Measurements from ENCODE around the gene ZNF488. TPM values are rescaled to one million over a fixed set of nuclear protein-coding genes. Genes with fewer than 3 reads are reported as not detected.

ZNF488 gene
- total RNA-seq, 2 donors from 2014 or later, result not detected

DNA sequence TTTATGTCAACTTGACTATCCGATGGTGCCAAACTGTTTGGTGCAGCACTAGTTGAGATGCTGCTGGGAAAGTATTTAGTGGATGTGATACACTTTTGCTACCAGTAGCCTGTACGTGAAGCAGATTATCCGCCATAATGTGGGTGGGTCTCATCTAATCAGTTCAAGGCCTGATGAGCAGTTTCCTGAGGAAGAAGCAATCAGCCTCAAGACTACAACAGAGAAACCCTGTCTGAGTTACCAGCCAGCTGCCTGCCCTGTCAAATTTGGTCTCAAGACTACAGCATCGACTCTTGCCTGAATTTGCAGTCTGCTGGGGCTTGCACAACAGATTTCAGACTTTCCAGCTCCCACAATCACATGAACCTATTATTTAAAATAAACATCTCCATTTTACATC lies 46.8 kb downstream of the ZNF488 start:
- no peak for ATAC-seq

DNA sequence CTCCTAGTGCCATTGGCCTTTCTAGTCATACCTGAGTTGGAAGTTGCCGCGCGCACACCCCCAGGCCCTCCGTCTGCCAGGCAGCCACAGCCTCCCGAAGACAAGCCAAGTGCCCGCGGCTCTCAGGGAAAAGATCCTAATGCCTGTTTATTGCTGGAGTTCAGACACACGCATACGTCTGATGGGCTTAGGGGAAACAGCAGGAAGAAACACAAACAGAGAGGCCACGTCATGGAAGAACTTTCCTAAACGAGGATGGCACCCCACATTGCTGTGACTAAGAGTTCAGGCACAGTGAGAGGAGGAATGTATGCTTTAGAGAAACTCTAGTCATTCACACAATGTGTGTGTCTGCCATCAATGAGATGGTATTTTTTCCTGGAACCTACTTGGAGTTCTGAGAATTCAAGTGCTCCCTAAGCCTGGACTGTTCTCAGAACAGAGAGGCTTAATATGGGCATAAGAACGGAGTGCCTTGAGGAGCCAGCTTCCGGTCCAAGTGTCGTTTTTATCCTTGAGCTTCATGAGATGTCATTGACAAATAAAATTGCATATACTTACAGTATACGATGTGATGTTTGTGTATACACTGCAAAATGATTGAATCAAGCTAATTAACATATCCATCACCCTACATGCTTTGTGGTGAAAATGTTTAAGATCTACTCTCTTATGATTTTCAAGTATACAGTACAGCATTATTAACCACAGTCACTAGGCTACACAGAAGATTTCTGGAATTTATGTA lies 47.5 kb downstream of the ZNF488 start:
- no peaks in the 10 kb centered on the region for H3K36me3 Mint-ChIP-seq
- no peak for ATAC-seq
- peaks cover 21 to 35% of the 10 kb centered on the region in 2 donors for H3K27me3 Mint-ChIP-seq
- H3K4me3 Mint-ChIP-seq, result no peak overlapping the region
- DNase-seq (ENCODE audit: low spot score), result no peak
- no peaks in the 10 kb centered on the region for H3K4me1 Mint-ChIP-seq (ENCODE audit: low read depth in 2 of 2)
- no peak overlapping the region for H3K27ac Mint-ChIP-seq
- H3K9me3 Mint-ChIP-seq, result no peaks in the 10 kb centered on the region

More for the DNA sequence above, 46.8 kb downstream of the ZNF488 start:
- Mint-ChIP-seq H3K4me3 (no peak overlapping the region), H3K4me1 (ENCODE audit: low read depth in 2 of 2) (no peaks in the 10 kb centered on the region), H3K27me3 (peaks cover 21 to 35% of the 10 kb centered on the region in 2 donors), H3K27ac (no peak overlapping the region), H3K9me3 (no peaks in the 10 kb centered on the region), H3K36me3 (no peaks in the 10 kb centered on the region)
- DNase-seq (ENCODE audit: low spot score), result no peak

- no peaks in the 10 kb centered on the region for H3K4me1 Mint-ChIP-seq (ENCODE audit: low read depth in 2 of 2)
- H3K4me3 Mint-ChIP-seq, result no peak overlapping the region
- H3K36me3 Mint-ChIP-seq, result no peaks in the 10 kb centered on the region
- DNase-seq (ENCODE audit: low spot score), result no peak
- peaks cover 19 to 29% of the 10 kb centered on the region in 2 donors for H3K27me3 Mint-ChIP-seq
- no peak overlapping the region for H3K27ac Mint-ChIP-seq
- ATAC-seq, result no peak
- H3K9me3 Mint-ChIP-seq, result no peaks in the 10 kb centered on the region
These were observed 48.2 kb downstream of the ZNF488 start for GRCh38 chr10:47335906-47336305.

GRCh38 chr10:47334466-47335295 lies 49.4 kb downstream of the ZNF488 start:
- ATAC-seq, result no peak
- Mint-ChIP-seq H3K27ac (no peak overlapping the region), H3K4me3 (no peak overlapping the region), H3K9me3 (no peaks in the 10 kb centered on the region), H3K4me1 (ENCODE audit: low read depth in 2 of 2) (no peaks in the 10 kb centered on the region), H3K36me3 (no peaks in the 10 kb centered on the region), H3K27me3 (peaks cover 12 to 19% of the 10 kb centered on the region in 2 donors)
- DNase-seq (ENCODE audit: low spot score), result no peak

DNA sequence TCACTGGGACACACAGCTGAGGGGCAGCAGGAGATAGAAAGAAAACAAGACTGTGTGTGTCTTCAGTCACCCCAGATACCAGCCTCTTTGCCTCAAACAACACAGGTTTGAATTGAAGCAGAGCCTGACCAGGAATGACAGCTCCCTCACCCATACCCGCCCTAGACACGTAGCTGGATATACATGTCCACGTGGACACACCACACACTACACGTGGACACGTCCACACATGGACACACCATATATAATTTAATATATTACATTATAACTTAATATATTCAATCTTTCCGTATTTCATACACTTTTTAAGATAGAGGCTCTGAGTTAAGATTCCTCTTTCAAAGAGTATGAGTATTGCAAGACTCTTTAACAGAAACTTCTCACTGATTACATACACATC lies 50.6 kb downstream of the ZNF488 start:
- Mint-ChIP-seq H3K27me3 (peaks cover 10 to 19% of the 10 kb centered on the region in 2 donors), H3K9me3 (peaks cover under 1% of the 10 kb centered on the region), H3K27ac (no peak overlapping the region), H3K4me3 (no peak overlapping the region), H3K36me3 (no peaks in the 10 kb centered on the region), H3K4me1 (ENCODE audit: low read depth in 2 of 2) (peaks cover 0 to under 1% of the 10 kb centered on the region in 2 donors)
- DNase-seq (ENCODE audit: low spot score) (no peak), ATAC-seq (no peak)

DNA sequence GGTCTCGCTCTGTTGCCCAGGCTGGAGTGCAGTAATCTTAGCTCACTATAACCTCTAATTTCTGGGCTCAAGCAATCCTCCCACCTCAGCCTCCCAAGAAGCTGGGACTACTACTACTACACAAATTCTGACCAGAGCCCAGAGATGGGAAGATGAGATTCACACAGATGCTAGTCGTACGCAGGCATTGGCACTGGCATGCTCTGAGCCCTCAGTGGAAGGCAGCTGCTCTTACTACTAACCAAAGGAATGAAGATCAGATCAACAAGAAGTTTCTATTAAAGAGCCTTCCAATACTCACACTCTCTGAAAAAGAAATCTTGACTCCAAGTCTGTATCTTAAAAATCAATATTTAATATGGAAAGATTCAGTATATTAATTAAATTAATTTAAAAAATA lies 51.1 kb downstream of the ZNF488 start:
- Mint-ChIP-seq H3K27me3 (peaks cover 10 to 19% of the 10 kb centered on the region in 2 donors), H3K4me3 (no peak overlapping the region), H3K36me3 (no peaks in the 10 kb centered on the region), H3K9me3 (peaks cover 5% of the 10 kb centered on the region), H3K4me1 (ENCODE audit: low read depth in 2 of 2) (peaks cover 0 to 7% of the 10 kb centered on the region in 2 donors), H3K27ac (no peak overlapping the region)
- ATAC-seq (no peak), DNase-seq (ENCODE audit: low spot score) (no peak)

DNA sequence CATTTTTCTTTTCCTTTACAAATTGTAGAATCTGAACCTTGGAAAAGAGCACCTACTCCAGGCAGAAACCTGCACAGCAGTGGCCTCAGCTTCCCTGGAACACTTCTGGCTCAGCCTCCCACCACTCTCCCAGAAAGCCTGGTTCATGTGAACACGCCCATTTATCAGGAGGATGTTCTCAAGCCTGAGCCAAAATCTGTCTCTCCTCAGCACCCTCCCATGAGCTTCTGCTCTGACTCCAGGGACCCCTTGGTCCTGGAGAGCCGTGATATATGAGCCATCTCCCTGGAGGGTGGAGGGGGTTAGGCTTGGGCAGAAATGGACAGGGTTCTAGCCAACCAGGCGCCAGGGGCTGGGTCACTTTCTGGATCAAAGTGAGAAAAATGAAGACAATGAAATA lies 51.7 kb downstream of the ZNF488 start:
- Mint-ChIP-seq H3K9me3 (peaks cover 5% of the 10 kb centered on the region), H3K4me3 (no peak overlapping the region), H3K27me3 (peaks cover 10 to 19% of the 10 kb centered on the region in 2 donors), H3K36me3 (no peaks in the 10 kb centered on the region), H3K27ac (no peak overlapping the region), H3K4me1 (ENCODE audit: low read depth in 2 of 2) (peaks cover 0 to 9% of the 10 kb centered on the region in 2 donors)
- DNase-seq (ENCODE audit: low spot score) (no peak), ATAC-seq (no peak)

- H3K4me1 Mint-ChIP-seq (ENCODE audit: low read depth in 2 of 2), result peaks cover 0 to 9% of the 10 kb centered on the region in 2 donors
- peaks cover 10 to 19% of the 10 kb centered on the region in 2 donors for H3K27me3 Mint-ChIP-seq
- peaks cover 5% of the 10 kb centered on the region for H3K9me3 Mint-ChIP-seq
- no peak for ATAC-seq
- DNase-seq (ENCODE audit: low spot score), result no peak
- no peak overlapping the region for H3K4me3 Mint-ChIP-seq
- H3K27ac Mint-ChIP-seq, result no peak overlapping the region
- no peaks in the 10 kb centered on the region for H3K36me3 Mint-ChIP-seq
These were observed 52.1 kb downstream of the ZNF488 start for GRCh38 chr10:47331954-47332353.

DNA sequence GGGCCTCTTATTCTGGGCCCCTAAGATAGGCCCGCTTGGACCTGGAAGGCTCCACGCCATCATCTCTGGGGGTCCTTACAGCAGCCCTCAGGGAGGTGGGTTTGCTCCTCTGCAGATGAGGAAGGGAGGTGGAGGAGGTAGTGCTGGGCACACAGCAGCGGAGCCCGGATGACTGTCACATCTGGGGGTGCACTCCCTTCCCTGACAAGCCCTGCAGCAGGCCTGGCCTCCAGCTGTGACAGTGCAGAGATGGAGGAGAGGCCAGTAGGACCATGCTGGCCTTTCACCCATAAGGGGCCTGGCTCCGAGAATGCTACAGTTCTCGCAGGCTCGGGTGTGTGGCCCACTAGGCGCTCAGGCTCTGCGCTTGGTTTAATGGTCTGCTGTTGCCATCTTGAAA lies 52.6 kb downstream of the ZNF488 start:
- peaks cover 5% of the 10 kb centered on the region for H3K9me3 Mint-ChIP-seq
- H3K27ac Mint-ChIP-seq, result no peak overlapping the region
- peaks cover 0 to 9% of the 10 kb centered on the region in 2 donors for H3K4me1 Mint-ChIP-seq (ENCODE audit: low read depth in 2 of 2)
- H3K4me3 Mint-ChIP-seq, result no peak overlapping the region
- DNase-seq (ENCODE audit: low spot score), result no peak
- H3K36me3 Mint-ChIP-seq, result no peaks in the 10 kb centered on the region
- H3K27me3 Mint-ChIP-seq, result peaks cover 10 to 18% of the 10 kb centered on the region in 2 donors
- no peak for ATAC-seq

- Mint-ChIP-seq H3K27ac (no peak overlapping the region), H3K4me1 (ENCODE audit: low read depth in 2 of 2) (peaks cover 0 to 9% of the 10 kb centered on the region in 2 donors), H3K36me3 (no peaks in the 10 kb centered on the region), H3K27me3 (peaks cover 6 to 13% of the 10 kb centered on the region in 2 donors), H3K9me3 (peaks cover 5% of the 10 kb centered on the region), H3K4me3 (no peak overlapping the region)
- DNase-seq (ENCODE audit: low spot score) (no peak), ATAC-seq (no peak)
These were observed 53.3 kb downstream of the ZNF488 start for GRCh38 chr10:47330804-47331203.

GRCh38 chr10:47330366-47330765 lies 53.7 kb downstream of the ZNF488 start:
- Mint-ChIP-seq H3K4me1 (ENCODE audit: low read depth in 2 of 2) (peaks cover 0 to 9% of the 10 kb centered on the region in 2 donors), H3K27ac (no peak overlapping the region), H3K4me3 (no peak overlapping the region), H3K9me3 (peaks cover 5% of the 10 kb centered on the region), H3K36me3 (no peaks in the 10 kb centered on the region), H3K27me3 (peaks cover 6 to 13% of the 10 kb centered on the region in 2 donors)
- ATAC-seq, result no peak
- DNase-seq (ENCODE audit: low spot score), result no peak

DNA sequence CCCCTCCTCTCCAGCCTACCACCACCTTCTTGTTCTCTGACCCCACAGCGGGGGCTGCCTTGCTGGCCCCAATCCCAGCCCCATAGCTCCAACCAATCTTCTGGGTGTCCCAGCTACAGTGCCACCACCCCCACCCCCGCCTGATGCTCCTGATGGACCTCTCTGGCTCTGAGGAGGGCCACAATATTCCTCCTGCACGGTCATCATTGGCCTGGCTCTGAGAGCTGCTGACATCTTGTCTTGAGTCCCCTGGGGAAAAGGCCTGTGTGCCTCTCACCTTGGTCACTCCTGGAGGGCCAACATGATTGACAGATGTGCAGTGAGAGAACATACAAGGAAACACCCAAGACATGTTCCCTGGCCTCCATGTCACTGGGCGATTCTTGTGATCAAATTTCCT lies 54.2 kb downstream of the ZNF488 start:
- H3K27me3 Mint-ChIP-seq, result peaks cover 5 to 11% of the 10 kb centered on the region in 2 donors
- ATAC-seq (no peak), DNase-seq (ENCODE audit: low spot score) (no peak)
- no peak overlapping the region for H3K4me3 Mint-ChIP-seq
- peaks cover 5% of the 10 kb centered on the region for H3K9me3 Mint-ChIP-seq
- peaks cover 0 to 9% of the 10 kb centered on the region in 2 donors for H3K4me1 Mint-ChIP-seq (ENCODE audit: low read depth in 2 of 2)
- no peaks in the 10 kb centered on the region for H3K36me3 Mint-ChIP-seq
- H3K27ac Mint-ChIP-seq, result no peak overlapping the region

DNA sequence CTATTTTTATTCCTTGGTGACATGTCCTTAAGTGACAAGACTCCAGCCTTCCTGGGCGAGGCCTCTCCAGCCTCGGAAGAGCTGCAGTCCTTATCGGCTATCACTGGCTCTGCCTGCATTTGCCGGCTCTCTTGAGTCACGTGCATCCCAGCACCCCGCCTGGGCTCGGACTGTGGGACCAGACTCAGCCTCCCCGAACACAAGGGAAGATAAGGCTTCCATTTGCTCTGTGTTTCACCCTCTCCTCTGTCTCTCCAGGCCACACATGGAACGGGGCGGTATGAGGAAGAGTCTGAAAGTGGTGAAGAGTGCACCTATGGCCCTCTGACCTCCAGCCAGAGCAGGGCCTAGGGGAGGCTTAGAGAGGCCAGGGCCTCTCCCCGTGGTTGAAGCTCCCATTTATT lies 57.2 kb downstream of the ZNF488 start:
- no peaks in the 10 kb centered on the region for H3K36me3 Mint-ChIP-seq
- ATAC-seq (no peak), DNase-seq (ENCODE audit: low spot score) (no peak)
- H3K27me3 Mint-ChIP-seq, result peaks cover 0 to 7% of the 10 kb centered on the region in 2 donors
- no peak overlapping the region for H3K27ac Mint-ChIP-seq
- H3K4me1 Mint-ChIP-seq (ENCODE audit: low read depth in 2 of 2), result peaks cover 0 to 9% of the 10 kb centered on the region in 2 donors
- H3K4me3 Mint-ChIP-seq, result no peak overlapping the region
- peaks cover 5% of the 10 kb centered on the region for H3K9me3 Mint-ChIP-seq

GRCh38 chr10:47326306-47326926 lies 57.7 kb downstream of the ZNF488 start:
- H3K36me3 Mint-ChIP-seq, result no peaks in the 10 kb centered on the region
- H3K4me1 Mint-ChIP-seq (ENCODE audit: low read depth in 2 of 2), result peaks cover 0 to 9% of the 10 kb centered on the region in 2 donors
- H3K27me3 Mint-ChIP-seq, result peaks cover 0 to 9% of the 10 kb centered on the region in 2 donors
- H3K27ac Mint-ChIP-seq, result no peak overlapping the region
- H3K4me3 Mint-ChIP-seq, result no peak overlapping the region
- DNase-seq (ENCODE audit: low spot score) (no peak), ATAC-seq (no peak)
- H3K9me3 Mint-ChIP-seq, result peaks cover 5% of the 10 kb centered on the region
